ENCODE data around the gene MDM1. TPM values are rescaled to one million over a fixed set of nuclear protein-coding genes. Genes with fewer than 3 reads are reported as not detected.

Gene MDM1
- polyA plus RNA-seq, 3 donors, result 6.7 to 10.9 (median 10.3) TPM

DNA sequence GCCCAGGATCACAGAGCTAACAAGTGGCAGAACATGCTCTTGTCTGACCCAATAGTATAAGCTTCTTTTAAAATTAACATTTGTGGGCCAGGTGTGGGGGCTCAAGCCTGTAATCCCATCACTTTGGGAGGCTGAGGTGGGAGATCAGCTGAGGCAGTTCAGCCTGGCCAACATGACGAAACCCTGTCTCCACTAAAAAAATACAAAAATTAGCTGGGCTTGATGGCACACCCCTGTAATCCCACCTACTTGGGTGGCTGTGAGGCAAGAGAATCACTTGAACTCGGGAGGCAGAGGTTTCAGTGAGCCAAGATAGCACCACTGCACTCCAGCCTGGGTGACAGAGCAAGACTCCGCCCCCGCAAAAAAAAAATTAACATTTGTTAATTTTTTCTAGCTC lies 45.8 kb downstream of the MDM1 start:
- Mint-ChIP-seq H3K4me3 (no peak overlapping the region), H3K9me3 (peaks cover 0 to 3% (median 0%) of the 10 kb centered on the region in 7 donors), H3K4me1 (peaks cover under 1% of the 10 kb centered on the region), H3K27me3 (ENCODE audit: low read depth in 3 of 3) (peaks cover 0 to 4% (median 0%) of the 10 kb centered on the region in 3 donors), H3K27ac (no peak overlapping the region), H3K36me3 (no peaks in the 10 kb centered on the region)
- no peak for DNase-seq
- no peak overlapping the region for H2AFZ ChIP-seq (ENCODE audit: insufficient read depth, low read depth, low read length, poor library complexity, severe bottlenecking)
- no peak overlapping the region for H3K4me2 ChIP-seq (replicated peaks; ENCODE audit: extremely low read depth, low read length, poor library complexity, severe bottlenecking)
- H3K9ac ChIP-seq (ENCODE audit: insufficient read depth, low read length, poor library complexity, severe bottlenecking), result no peak overlapping the region
- WGBS (ENCODE audit: insufficient coverage), result 86% methylated on average over 1 of the region's 4 CpGs
- no peak overlapping the region for H3K27ac ChIP-seq (ENCODE audit: low read depth in 1 of 2, low read length in 2 of 2)
- no peaks in the 10 kb centered on the region for H3K27me3 ChIP-seq (ENCODE audit: control insufficient read depth in 2 of 2, insufficient read depth in 2 of 2, low read length in 2 of 2)
- H3K36me3 ChIP-seq (replicated peaks in 1 of 2; ENCODE audit: control insufficient read depth in 1 of 2, insufficient read depth in 2 of 2, low read length in 2 of 2), result no peaks in the 10 kb centered on the region
- no peaks in the 10 kb centered on the region for H4K20me1 ChIP-seq (ENCODE audit: insufficient read depth, low read length)
- peaks cover 0 to under 1% of the 10 kb centered on the region in 2 donors for H3K4me1 ChIP-seq (ENCODE audit: control insufficient read depth in 1 of 2, insufficient read depth in 2 of 2, low read length in 2 of 2)
- intact Hi-C loops (cut with micrococcal nuclease), result no loop called here
- no peaks in the 10 kb centered on the region for H3K79me2 ChIP-seq (ENCODE audit: insufficient read depth, low read length)
- H3K4me3 ChIP-seq (replicated peaks in 1 of 3; ENCODE audit: low read depth in 2 of 3, low read length in 3 of 3), result no peak overlapping the region
- TF ChIP-seq, protein P1, sequence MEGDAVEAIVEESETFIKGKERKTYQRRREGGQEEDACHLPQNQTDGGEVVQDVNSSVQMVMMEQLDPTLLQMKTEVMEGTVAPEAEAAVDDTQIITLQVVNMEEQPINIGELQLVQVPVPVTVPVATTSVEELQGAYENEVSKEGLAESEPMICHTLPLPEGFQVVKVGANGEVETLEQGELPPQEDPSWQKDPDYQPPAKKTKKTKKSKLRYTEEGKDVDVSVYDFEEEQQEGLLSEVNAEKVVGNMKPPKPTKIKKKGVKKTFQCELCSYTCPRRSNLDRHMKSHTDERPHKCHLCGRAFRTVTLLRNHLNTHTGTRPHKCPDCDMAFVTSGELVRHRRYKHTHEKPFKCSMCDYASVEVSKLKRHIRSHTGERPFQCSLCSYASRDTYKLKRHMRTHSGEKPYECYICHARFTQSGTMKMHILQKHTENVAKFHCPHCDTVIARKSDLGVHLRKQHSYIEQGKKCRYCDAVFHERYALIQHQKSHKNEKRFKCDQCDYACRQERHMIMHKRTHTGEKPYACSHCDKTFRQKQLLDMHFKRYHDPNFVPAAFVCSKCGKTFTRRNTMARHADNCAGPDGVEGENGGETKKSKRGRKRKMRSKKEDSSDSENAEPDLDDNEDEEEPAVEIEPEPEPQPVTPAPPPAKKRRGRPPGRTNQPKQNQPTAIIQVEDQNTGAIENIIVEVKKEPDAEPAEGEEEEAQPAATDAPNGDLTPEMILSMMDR (IDR thresholded peaks at IDR 0.05), result no peak
- H3K9me3 ChIP-seq (replicated peaks in 1 of 2; ENCODE audit: control insufficient read depth in 1 of 2, insufficient read depth in 1 of 2, low read length in 2 of 2), result no peaks in the 10 kb centered on the region

DNA sequence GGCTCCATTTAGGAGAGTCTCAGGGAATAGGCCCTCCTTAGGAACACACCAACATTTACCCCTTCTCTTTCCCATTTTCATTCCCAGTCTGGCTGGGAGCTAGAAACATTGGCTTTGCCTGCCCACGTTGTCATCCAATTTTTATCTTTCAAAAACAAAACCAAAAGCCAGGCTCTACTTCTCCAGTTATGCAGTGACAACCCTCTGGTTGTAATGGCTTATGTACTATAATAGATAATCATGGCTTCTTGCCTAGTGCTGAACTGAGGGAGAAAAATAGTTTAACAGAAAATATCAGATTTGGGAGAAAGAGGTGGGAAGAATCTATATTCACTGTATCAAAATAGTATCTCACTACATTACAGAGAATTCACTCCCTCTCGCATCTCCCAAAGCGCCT lies 46.6 kb downstream of the MDM1 start:
- Mint-ChIP-seq H3K4me3 (no peak overlapping the region), H3K27ac (no peak overlapping the region), H3K36me3 (no peaks in the 10 kb centered on the region), H3K4me1 (peaks cover 7% of the 10 kb centered on the region), H3K27me3 (ENCODE audit: low read depth in 3 of 3) (peaks cover 0 to 4% (median 0%) of the 10 kb centered on the region in 3 donors), H3K9me3 (peaks cover 0 to 3% (median 0%) of the 10 kb centered on the region in 7 donors)
- no peaks in the 10 kb centered on the region for H3K27me3 ChIP-seq (ENCODE audit: control insufficient read depth in 2 of 2, insufficient read depth in 2 of 2, low read length in 2 of 2)
- H3K9me3 ChIP-seq (replicated peaks in 1 of 2; ENCODE audit: control insufficient read depth in 1 of 2, insufficient read depth in 1 of 2, low read length in 2 of 2), result no peaks in the 10 kb centered on the region
- no peak overlapping the region for H2AFZ ChIP-seq (ENCODE audit: insufficient read depth, low read depth, low read length, poor library complexity, severe bottlenecking)
- no peak overlapping the region for H3K9ac ChIP-seq (ENCODE audit: insufficient read depth, low read length, poor library complexity, severe bottlenecking)
- no peak overlapping the region for H3K4me3 ChIP-seq (replicated peaks in 1 of 3; ENCODE audit: low read depth in 2 of 3, low read length in 3 of 3)
- no peak overlapping the region for H3K4me2 ChIP-seq (replicated peaks; ENCODE audit: extremely low read depth, low read length, poor library complexity, severe bottlenecking)
- TF ChIP-seq, protein P1 (IDR thresholded peaks at IDR 0.05), result no peak
- WGBS (ENCODE audit: insufficient coverage), result 100% methylated on average over 2 of the region's 3 CpGs
- no peaks in the 10 kb centered on the region for H3K79me2 ChIP-seq (ENCODE audit: insufficient read depth, low read length)
- no peaks in the 10 kb centered on the region for H3K36me3 ChIP-seq (replicated peaks in 1 of 2; ENCODE audit: control insufficient read depth in 1 of 2, insufficient read depth in 2 of 2, low read length in 2 of 2)
- no peak for DNase-seq
- H3K4me1 ChIP-seq (ENCODE audit: control insufficient read depth in 1 of 2, insufficient read depth in 2 of 2, low read length in 2 of 2), result peaks cover 0 to 2% of the 10 kb centered on the region in 2 donors
- intact Hi-C loops (cut with micrococcal nuclease), result no loop called here
- no peak overlapping the region for H3K27ac ChIP-seq (ENCODE audit: low read depth in 1 of 2, low read length in 2 of 2)
- no peaks in the 10 kb centered on the region for H4K20me1 ChIP-seq (ENCODE audit: insufficient read depth, low read length)

Measured in CD14-positive monocyte (primary cell).